GM19468 (cell line): ENCODE measurements around the gene FZD8.
A peak's percentile ranks its signal among the peaks of the same experiment; 100 is the strongest.
"Not testable (repeated sequence)": the region's sequence is repeated elsewhere in the genome, so short reads cannot be mapped to it uniquely, and the experiment has no call there.

Experiments used
- ATAC-seq: cut with Tn5 transposase; IDR thresholded peaks from one replicate; pipeline ENCODE4 v1.9.1; 2021; ENCODE audit warnings: mild to moderate bottlenecking, moderate library complexity, moderate number of reproducible peaks; ENCODE audit not compliant: unreplicated experiment; ENCODE audit errors: extremely low read depth

Gene FZD8

GRCh38 chr10:35642035-35642792 lies at the start of gene FZD8:
Gene FZD8 (minus strand): TSS chr10:35642296. CDS start chr10:35641429, 867 bp downstream.
- peak; percentile 79 for ATAC-seq

- ATAC-seq: no peak
Observed at GRCh38 chr10:35691522-35692236, 49.6 kb upstream of the FZD8 start.

GRCh38 chr10:35690534-35690933 lies 48.4 kb upstream of the FZD8 start:
- ATAC-seq: no peak

- ATAC-seq: not testable (repeated sequence)
Observed at GRCh38 chr10:35685858-35686257, 43.8 kb upstream of the FZD8 start.

GRCh38 chr10:35685402-35685801 lies 43.3 kb upstream of the FZD8 start:
- ATAC-seq: no peak

- no peak for ATAC-seq
Observed at GRCh38 chr10:35684586-35684985, 42.5 kb upstream of the FZD8 start.

GRCh38 chr10:35675846-35676245 lies 33.8 kb upstream of the FZD8 start:
- no peak for ATAC-seq

GRCh38 chr10:35674843-35675242 lies 32.7 kb upstream of the FZD8 start:
- no peak for ATAC-seq

- no peak for ATAC-seq
Observed at GRCh38 chr10:35668865-35669650, 27.0 kb upstream of the FZD8 start.

- ATAC-seq: no peak
Observed at GRCh38 chr10:35667971-35668370, 25.9 kb upstream of the FZD8 start.

- ATAC-seq: no peak
Observed at GRCh38 chr10:35667270-35667889, 25.3 kb upstream of the FZD8 start.

GRCh38 chr10:35661236-35661635 lies 19.1 kb upstream of the FZD8 start:
- ATAC-seq: no peak

GRCh38 chr10:35659456-35659855 lies 17.4 kb upstream of the FZD8 start:
- no peak for ATAC-seq

GRCh38 chr10:35657621-35658020 lies 15.5 kb upstream of the FZD8 start:
- no peak for ATAC-seq

GRCh38 chr10:35652824-35653223 lies 10.7 kb upstream of the FZD8 start:
- ATAC-seq: no peak

- ATAC-seq: no peak
Observed at GRCh38 chr10:35650894-35651293, 8.8 kb upstream of the FZD8 start.

- no peak for ATAC-seq
Observed at GRCh38 chr10:35644050-35644950, 2.2 kb upstream of the FZD8 start.

- no peak for ATAC-seq
Observed at GRCh38 chr10:35643151-35644049, 1.3 kb upstream of the FZD8 start.

- no peak for ATAC-seq
Observed at GRCh38 chr10:35642793-35643114, 658 bp upstream of the FZD8 start.
